Kidney tubule cell (primary cell): Measurements from ENCODE around the gene KSR1.

ENCODE experiments used
- DNase-seq: peaks from one replicate; pipeline ENCODE4 v3.0.0-alpha.2; 2018; ENCODE audit warnings: low spot score

KSR1 gene

GRCh38 chr17:27550974-27551505, 94.8 kb downstream of the KSR1 start:
- no peak for DNase-seq

- DNase-seq = peak; percentile 94
Measured at GRCh38 chr17:27551701-27552248, 95.5 kb downstream of the KSR1 start.

GRCh38 chr17:27552276-27552732, 96.1 kb downstream of the KSR1 start:
- DNase-seq = peak; percentile 91

- DNase-seq = peak; percentile 68
Measured at GRCh38 chr17:27553019-27553511, 96.8 kb downstream of the KSR1 start.

GRCh38 chr17:27554152-27554551, 97.9 kb downstream of the KSR1 start:
- no peak for DNase-seq

- no peak for DNase-seq
Measured at GRCh38 chr17:27554911-27555310, 98.7 kb downstream of the KSR1 start.

- no peak for DNase-seq
Measured at GRCh38 chr17:27555339-27555738, 99.1 kb downstream of the KSR1 start.

GRCh38 chr17:27558341-27558740, 102.1 kb downstream of the KSR1 start:
- no peak for DNase-seq

- no peak for DNase-seq
Measured at GRCh38 chr17:27558842-27559505, 102.7 kb downstream of the KSR1 start.

- peak; percentile 92 for DNase-seq
Measured at GRCh38 chr17:27559506-27560481, 103.5 kb downstream of the KSR1 start.

- no peak for DNase-seq
Measured at GRCh38 chr17:27560668-27561067, 104.4 kb downstream of the KSR1 start.

GRCh38 chr17:27562777-27563455, 106.7 kb downstream of the KSR1 start:
- peak; percentile 37 for DNase-seq

- DNase-seq = no peak
Measured at GRCh38 chr17:27563532-27563931, 107.3 kb downstream of the KSR1 start.

GRCh38 chr17:27564463-27564862, 108.2 kb downstream of the KSR1 start:
- DNase-seq = no peak

- peak; percentile 60 for DNase-seq
Measured at GRCh38 chr17:27565874-27566670, 109.8 kb downstream of the KSR1 start.

GRCh38 chr17:27566671-27567562, 110.7 kb downstream of the KSR1 start:
- DNase-seq = no peak

- no peak for DNase-seq
Measured at GRCh38 chr17:27567563-27567859, 111.3 kb downstream of the KSR1 start.

- DNase-seq = no peak
Measured at GRCh38 chr17:27568216-27568615, 112.0 kb downstream of the KSR1 start.

GRCh38 chr17:27568811-27569210, 112.6 kb downstream of the KSR1 start:
- DNase-seq = no peak

- peak; percentile 56 for DNase-seq
Measured at GRCh38 chr17:27569257-27569722, 113.0 kb downstream of the KSR1 start.
